Measurements from ENCODE around the gene DVL1. TPM values are rescaled to one million over a fixed set of nuclear protein-coding genes. Genes with fewer than 3 reads are reported as not detected.

Gene DVL1
- total RNA-seq, 1 donor from 2014 or later, result 91.4 TPM

GRCh38 chr1:1332774-1333480 lies 16.3 kb downstream of the DVL1 start:
- peak; percentile 3 for ATAC-seq
- intact Hi-C loops (cut with DNase I), result no loop called here
- no peak for DNase-seq (ENCODE audit: low spot score)

GRCh38 chr1:1332031-1332755 lies 17.0 kb downstream of the DVL1 start:
- no peak for ATAC-seq
- intact Hi-C loops (cut with DNase I), result no loop called here

GRCh38 chr1:1331068-1331965 lies 17.9 kb downstream of the DVL1 start, which contains the start of gene TAS1R3:
TSS of gene TAS1R3 (plus strand) at chr1:1331280. CDS start at chr1:1331346, 66 bp downstream.
- DNase-seq (ENCODE audit: low spot score) (no peak), ATAC-seq (no peak)
- intact Hi-C loops (cut with DNase I), result no loop called here

More at GRCh38 chr1:1332031-1332755, 17.0 kb downstream of the DVL1 start:
- no peak for DNase-seq (ENCODE audit: low spot score)

GRCh38 chr1:1330366-1331067 lies 18.7 kb downstream of the DVL1 start:
- DNase-seq (ENCODE audit: low spot score) (no peak), ATAC-seq (no peak)
- intact Hi-C loops (cut with DNase I), result no loop called here

- intact Hi-C loops (cut with DNase I), result no loop called here
- DNase-seq (ENCODE audit: low spot score) (no peak), ATAC-seq (no peak)
Observed at GRCh38 chr1:1329304-1330210, 19.7 kb downstream of the DVL1 start.

GRCh38 chr1:1328254-1328653 lies 21.0 kb downstream of the DVL1 start:
- ATAC-seq, result no peak
- intact Hi-C loops (cut with DNase I), result no loop called here
- no peak for DNase-seq (ENCODE audit: low spot score)

- intact Hi-C loops (cut with DNase I), result no loop called here
Observed at GRCh38 chr1:1327291-1327690, 21.9 kb downstream of the DVL1 start.

GRCh38 chr1:1326075-1326605 lies 23.1 kb downstream of the DVL1 start:
- no peak for ATAC-seq
- no peak for DNase-seq (ENCODE audit: low spot score)
- intact Hi-C loops (cut with DNase I), result no loop called here

More at GRCh38 chr1:1327291-1327690, 21.9 kb downstream of the DVL1 start:
- DNase-seq (ENCODE audit: low spot score) (no peak), ATAC-seq (no peak)

- no peak for DNase-seq (ENCODE audit: low spot score)
- intact Hi-C loops (cut with DNase I), result no loop called here
- ATAC-seq, result no peak
Observed at GRCh38 chr1:1325288-1326074, 23.7 kb downstream of the DVL1 start.

GRCh38 chr1:1324524-1325287 lies 24.5 kb downstream of the DVL1 start, which contains the start of the genes CPTP and INTS11:
TSS of gene CPTP (plus strand) at chr1:1324802. CDS start at chr1:1326911, 2,109 bp downstream.
TSS of gene INTS11 (minus strand) at chr1:1324660. CDS start at chr1:1324608, 52 bp downstream.
- DNase-seq (ENCODE audit: low spot score) (peak; percentile 98), ATAC-seq (peak; percentile 92)
- intact Hi-C loops (cut with DNase I), result no loop called here

GRCh38 chr1:1324084-1324523 lies 25.1 kb downstream of the DVL1 start:
- ATAC-seq (no peak), DNase-seq (ENCODE audit: low spot score) (no peak)
- intact Hi-C loops (cut with DNase I), result no loop called here

- ATAC-seq (no peak), DNase-seq (ENCODE audit: low spot score) (no peak)
- intact Hi-C loops (cut with DNase I), result no loop called here
Observed at GRCh38 chr1:1322952-1323351, 26.3 kb downstream of the DVL1 start.

GRCh38 chr1:1322418-1322817 lies 26.8 kb downstream of the DVL1 start:
- ATAC-seq (no peak), DNase-seq (ENCODE audit: low spot score) (no peak)
- intact Hi-C loops (cut with DNase I), result no loop called here

GRCh38 chr1:1321477-1321876 lies 27.7 kb downstream of the DVL1 start:
- intact Hi-C loops (cut with DNase I), result no loop called here
- ATAC-seq, result no peak

GRCh38 chr1:1320666-1321448 lies 28.4 kb downstream of the DVL1 start:
- intact Hi-C loops (cut with DNase I), result no loop called here
- ATAC-seq, result no peak
- no peak for DNase-seq (ENCODE audit: low spot score)

More at GRCh38 chr1:1321477-1321876, 27.7 kb downstream of the DVL1 start:
- DNase-seq (ENCODE audit: low spot score), result no peak
